HEK293 (cell line): ENCODE data around the gene MRPS22.

Experiments used
- CTCF ChIA-PET: fragments of 350-600 bp; formaldehyde crosslinking; extraction: SDS; loops from one replicate; lab custom pipeline; 2021; ENCODE audit warnings: antibody characterized with exemption; lab: Yijun Ruan, JAX
- POLR2A ChIA-PET: fragments of 300-600 bp; formaldehyde crosslinking; extraction: SDS; loops from one replicate; lab custom pipeline; 2020; ENCODE audit warnings: antibody characterized with exemption, inconsistent platforms; lab: Yijun Ruan, JAX
- H3K27ac ChIP-seq: fragments of 200-500 bp; sonication (Bioruptor generic); 2 replicates; pipeline ENCODE4 v1.5.1; 2014; ENCODE audit warnings: low read depth, low read length, control low read depth, inconsistent platforms; ENCODE audit errors: extremely low read depth
- H3K36me3 ChIP-seq, 2 experiments: fragments of 200-500 bp in 1 of 2; sonication (Bioruptor generic) in 1 of 2; 1 replicate in 1 of 2; 2 replicates in 1 of 2; pipeline ENCODE4 v1.5.1; 2014 to 2017; ENCODE audit warnings: inconsistent platforms in 2 of 2, low read length in 2 of 2; ENCODE audit not compliant: control insufficient read depth in 2 of 2, insufficient read depth in 1 of 2
- H3K4me1 ChIP-seq: fragments of 200-500 bp; sonication (Bioruptor generic); 2 replicates; pipeline ENCODE4 v1.5.1; 2014; ENCODE audit warnings: mild to moderate bottlenecking, low read length, inconsistent platforms; ENCODE audit not compliant: control insufficient read depth, insufficient read depth
- H3K4me3 ChIP-seq: 2 replicates; pipeline ENCODE4 v1.5.1; 2011; ENCODE audit warnings: low read depth, mild to moderate bottlenecking, control low read depth, low read length, moderate library complexity
- H3K9me3 ChIP-seq: fragments of 200-500 bp; sonication (Bioruptor generic); 2 replicates; pipeline ENCODE4 v1.5.1; 2014; ENCODE audit warnings: low read depth, low read length, inconsistent platforms; ENCODE audit not compliant: control insufficient read depth, insufficient read depth
- KLF16 ChIP-seq: fragments of 450-650 bp; formaldehyde crosslinking; IDR thresholded peaks from 2 replicates; pipeline ENCODE4 v1.5.1; 2017; ENCODE audit warnings: missing biosample characterization, missing genetic modification characterization
- KLF7 ChIP-seq: fragments of 450-650 bp; formaldehyde crosslinking; IDR thresholded peaks from 2 replicates; pipeline ENCODE4 v1.5.1; 2016; ENCODE audit warnings: missing biosample characterization, missing genetic modification characterization, borderline replicate concordance
- KLF9 ChIP-seq: fragments of 450-650 bp; formaldehyde crosslinking; IDR thresholded peaks from 2 replicates; pipeline ENCODE4 v1.5.1; 2016; ENCODE audit warnings: missing biosample characterization, missing genetic modification characterization, low read depth
- RBAK ChIP-seq: fragments of 450-650 bp; formaldehyde crosslinking; IDR thresholded peaks from 2 replicates; pipeline ENCODE4 v1.5.1; 2016; ENCODE audit warnings: missing biosample characterization, missing genetic modification characterization
- SALL2 ChIP-seq: fragments of 450-650 bp; formaldehyde crosslinking; IDR thresholded peaks from 2 replicates; pipeline ENCODE4 v1.5.0; 2017; ENCODE audit warnings: missing biosample characterization, mild to moderate bottlenecking, missing genetic modification characterization, borderline replicate concordance
- SETDB1 ChIP-seq: IDR thresholded peaks from one replicate; pipeline ENCODE4 v1.6.1; 2017; ENCODE audit warnings: mild to moderate bottlenecking, low read length, moderate library complexity, mixed read lengths; ENCODE audit not compliant: insufficient read length
- TRIM28 ChIP-seq: IDR thresholded peaks from 2 replicates; pipeline ENCODE4 v1.6.1; 2011; ENCODE audit warnings: low read length, control low read depth, borderline replicate concordance
- ZBTB1 ChIP-seq: fragments of 450-650 bp; formaldehyde crosslinking; IDR thresholded peaks from 2 replicates; pipeline ENCODE4 v1.5.1; 2016; ENCODE audit warnings: missing biosample characterization, missing genetic modification characterization
- ZNF416 ChIP-seq: fragments of 450-650 bp; formaldehyde crosslinking; IDR thresholded peaks from 2 replicates; pipeline ENCODE4 v1.5.1; 2016; ENCODE audit warnings: missing biosample characterization, missing genetic modification characterization
- ZNF423 ChIP-seq: fragments of 450-650 bp; formaldehyde crosslinking; IDR thresholded peaks from 2 replicates; pipeline ENCODE4 v1.5.1; 2016; ENCODE audit warnings: missing biosample characterization, missing genetic modification characterization
- ZNF48 ChIP-seq: fragments of 450-650 bp; formaldehyde crosslinking; IDR thresholded peaks from 2 replicates; pipeline ENCODE4 v1.5.1; 2016; ENCODE audit warnings: missing biosample characterization, missing genetic modification characterization
- ZNF555 ChIP-seq: fragments of 450-650 bp; formaldehyde crosslinking; conservative IDR thresholded peaks from 2 replicates; pipeline ENCODE4 v1.5.1; 2017; ENCODE audit warnings: missing biosample characterization, mild to moderate bottlenecking, missing genetic modification characterization, inconsistent platforms
- ZNF571 ChIP-seq: fragments of 450-650 bp; formaldehyde crosslinking; IDR thresholded peaks from 2 replicates; pipeline ENCODE4 v1.5.0; 2017; ENCODE audit warnings: missing biosample characterization, missing genetic modification characterization
- ZNF600 ChIP-seq: fragments of 450-650 bp; formaldehyde crosslinking; IDR thresholded peaks from 2 replicates; pipeline ENCODE4 v1.5.1; 2016; ENCODE audit warnings: missing biosample characterization, missing genetic modification characterization
- ZNF792 ChIP-seq: fragments of 450-650 bp; formaldehyde crosslinking; IDR thresholded peaks from 2 replicates; pipeline ENCODE4 v1.5.1; 2016; ENCODE audit warnings: missing biosample characterization, missing genetic modification characterization
- ZXDB ChIP-seq: fragments of 450-650 bp; formaldehyde crosslinking; IDR thresholded peaks from 2 replicates; pipeline ENCODE4 v1.5.1; 2016; ENCODE audit warnings: missing biosample characterization, missing genetic modification characterization
- TF ChIP-seq, protein P1 (sequence below): fragments of 450-650 bp; IDR thresholded peaks from 2 replicates; pipeline ENCODE4 v1.5.1; 2018; ENCODE audit warnings: missing biosample characterization, missing genetic modification characterization
- TF ChIP-seq, protein P2 (sequence below): fragments of 450-650 bp; IDR thresholded peaks from 2 replicates; pipeline ENCODE4 v1.5.1; 2018; ENCODE audit warnings: missing biosample characterization, mild to moderate bottlenecking, missing genetic modification characterization
- TF ChIP-seq, protein P3 (sequence below): fragments of 450-650 bp; formaldehyde crosslinking; IDR thresholded peaks from 2 replicates; pipeline ENCODE4 v1.5.1; 2016; ENCODE audit warnings: missing biosample characterization, missing genetic modification characterization, borderline replicate concordance
- TF ChIP-seq, protein P4 (sequence below): fragments of 450-650 bp; formaldehyde crosslinking; IDR thresholded peaks from 2 replicates; pipeline ENCODE4 v1.5.1; 2017; ENCODE audit warnings: missing biosample characterization, missing genetic modification characterization
- TF ChIP-seq, protein P5 (sequence below): fragments of 450-650 bp; formaldehyde crosslinking; IDR thresholded peaks from 2 replicates; pipeline ENCODE4 v1.5.1; 2016; ENCODE audit warnings: missing biosample characterization, missing genetic modification characterization
- TF ChIP-seq, protein P6 (sequence below): fragments of 450-650 bp; formaldehyde crosslinking; IDR thresholded peaks from 2 replicates; pipeline ENCODE4 v1.5.1; 2016; ENCODE audit warnings: missing biosample characterization, missing genetic modification characterization

The MRPS22 gene

DNA sequence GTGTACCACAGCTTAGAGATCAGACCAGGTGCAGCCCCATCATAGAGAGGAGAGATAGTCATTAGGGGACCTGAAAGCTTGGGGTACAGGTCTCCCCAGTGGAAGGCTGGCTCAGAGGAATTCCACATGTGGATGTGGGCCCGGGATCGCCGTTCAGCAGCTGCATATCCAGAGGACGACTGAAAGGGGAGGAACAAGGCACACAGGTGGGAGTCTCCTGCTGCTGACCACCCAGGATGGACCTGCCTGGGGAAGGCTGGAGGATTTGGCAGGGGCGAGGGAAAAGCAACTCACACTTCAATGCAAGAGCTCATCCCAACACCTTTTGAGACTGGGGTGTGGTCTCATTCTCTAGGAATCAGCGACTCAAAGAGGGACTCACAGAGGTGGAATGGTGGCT lies 25.0 kb upstream of the MRPS22 start:
- Histone ChIP-seq H3K27ac (no peak overlapping the region), H3K4me1 (no peaks in the 10 kb centered on the region), H3K4me3 (no peak overlapping the region), H3K9me3 (no peaks in the 10 kb centered on the region), H3K36me3 (no peaks in the 10 kb centered on the region)
- ChIA-PET CTCF (interaction anchor here (1.0 to 2.4 kb wide), 6 partner anchors 10 to 383 kb away, joined by 3 to 10 read pairs (median 5); no protein-coding TSS in a partner anchor), POLR2A (no interaction called here)
- TF ChIP-seq ZXDB (tag by site-specific recombination) = no peak
- TF ChIP-seq ZNF555 (tag by site-specific recombination) = no peak
- TF ChIP-seq ZNF416 = no peak
- TF ChIP-seq ZNF600 (tag by site-specific recombination) = no peak
- TF ChIP-seq KLF9 = no peak
- TF ChIP-seq SALL2 (tag by site-specific recombination) = no peak
- TF ChIP-seq SETDB1 = no peak
- TF ChIP-seq, protein P1, sequence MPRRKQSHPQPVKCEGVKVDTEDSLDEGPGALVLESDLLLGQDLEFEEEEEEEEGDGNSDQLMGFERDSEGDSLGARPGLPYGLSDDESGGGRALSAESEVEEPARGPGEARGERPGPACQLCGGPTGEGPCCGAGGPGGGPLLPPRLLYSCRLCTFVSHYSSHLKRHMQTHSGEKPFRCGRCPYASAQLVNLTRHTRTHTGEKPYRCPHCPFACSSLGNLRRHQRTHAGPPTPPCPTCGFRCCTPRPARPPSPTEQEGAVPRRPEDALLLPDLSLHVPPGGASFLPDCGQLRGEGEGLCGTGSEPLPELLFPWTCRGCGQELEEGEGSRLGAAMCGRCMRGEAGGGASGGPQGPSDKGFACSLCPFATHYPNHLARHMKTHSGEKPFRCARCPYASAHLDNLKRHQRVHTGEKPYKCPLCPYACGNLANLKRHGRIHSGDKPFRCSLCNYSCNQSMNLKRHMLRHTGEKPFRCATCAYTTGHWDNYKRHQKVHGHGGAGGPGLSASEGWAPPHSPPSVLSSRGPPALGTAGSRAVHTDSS (tag by site-specific recombination) = no peak
- TF ChIP-seq, protein P2, sequence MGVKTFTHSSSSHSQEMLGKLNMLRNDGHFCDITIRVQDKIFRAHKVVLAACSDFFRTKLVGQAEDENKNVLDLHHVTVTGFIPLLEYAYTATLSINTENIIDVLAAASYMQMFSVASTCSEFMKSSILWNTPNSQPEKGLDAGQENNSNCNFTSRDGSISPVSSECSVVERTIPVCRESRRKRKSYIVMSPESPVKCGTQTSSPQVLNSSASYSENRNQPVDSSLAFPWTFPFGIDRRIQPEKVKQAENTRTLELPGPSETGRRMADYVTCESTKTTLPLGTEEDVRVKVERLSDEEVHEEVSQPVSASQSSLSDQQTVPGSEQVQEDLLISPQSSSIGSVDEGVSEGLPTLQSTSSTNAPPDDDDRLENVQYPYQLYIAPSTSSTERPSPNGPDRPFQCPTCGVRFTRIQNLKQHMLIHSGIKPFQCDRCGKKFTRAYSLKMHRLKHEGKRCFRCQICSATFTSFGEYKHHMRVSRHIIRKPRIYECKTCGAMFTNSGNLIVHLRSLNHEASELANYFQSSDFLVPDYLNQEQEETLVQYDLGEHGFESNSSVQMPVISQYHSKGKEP = no peak
- TF ChIP-seq, protein P3, sequence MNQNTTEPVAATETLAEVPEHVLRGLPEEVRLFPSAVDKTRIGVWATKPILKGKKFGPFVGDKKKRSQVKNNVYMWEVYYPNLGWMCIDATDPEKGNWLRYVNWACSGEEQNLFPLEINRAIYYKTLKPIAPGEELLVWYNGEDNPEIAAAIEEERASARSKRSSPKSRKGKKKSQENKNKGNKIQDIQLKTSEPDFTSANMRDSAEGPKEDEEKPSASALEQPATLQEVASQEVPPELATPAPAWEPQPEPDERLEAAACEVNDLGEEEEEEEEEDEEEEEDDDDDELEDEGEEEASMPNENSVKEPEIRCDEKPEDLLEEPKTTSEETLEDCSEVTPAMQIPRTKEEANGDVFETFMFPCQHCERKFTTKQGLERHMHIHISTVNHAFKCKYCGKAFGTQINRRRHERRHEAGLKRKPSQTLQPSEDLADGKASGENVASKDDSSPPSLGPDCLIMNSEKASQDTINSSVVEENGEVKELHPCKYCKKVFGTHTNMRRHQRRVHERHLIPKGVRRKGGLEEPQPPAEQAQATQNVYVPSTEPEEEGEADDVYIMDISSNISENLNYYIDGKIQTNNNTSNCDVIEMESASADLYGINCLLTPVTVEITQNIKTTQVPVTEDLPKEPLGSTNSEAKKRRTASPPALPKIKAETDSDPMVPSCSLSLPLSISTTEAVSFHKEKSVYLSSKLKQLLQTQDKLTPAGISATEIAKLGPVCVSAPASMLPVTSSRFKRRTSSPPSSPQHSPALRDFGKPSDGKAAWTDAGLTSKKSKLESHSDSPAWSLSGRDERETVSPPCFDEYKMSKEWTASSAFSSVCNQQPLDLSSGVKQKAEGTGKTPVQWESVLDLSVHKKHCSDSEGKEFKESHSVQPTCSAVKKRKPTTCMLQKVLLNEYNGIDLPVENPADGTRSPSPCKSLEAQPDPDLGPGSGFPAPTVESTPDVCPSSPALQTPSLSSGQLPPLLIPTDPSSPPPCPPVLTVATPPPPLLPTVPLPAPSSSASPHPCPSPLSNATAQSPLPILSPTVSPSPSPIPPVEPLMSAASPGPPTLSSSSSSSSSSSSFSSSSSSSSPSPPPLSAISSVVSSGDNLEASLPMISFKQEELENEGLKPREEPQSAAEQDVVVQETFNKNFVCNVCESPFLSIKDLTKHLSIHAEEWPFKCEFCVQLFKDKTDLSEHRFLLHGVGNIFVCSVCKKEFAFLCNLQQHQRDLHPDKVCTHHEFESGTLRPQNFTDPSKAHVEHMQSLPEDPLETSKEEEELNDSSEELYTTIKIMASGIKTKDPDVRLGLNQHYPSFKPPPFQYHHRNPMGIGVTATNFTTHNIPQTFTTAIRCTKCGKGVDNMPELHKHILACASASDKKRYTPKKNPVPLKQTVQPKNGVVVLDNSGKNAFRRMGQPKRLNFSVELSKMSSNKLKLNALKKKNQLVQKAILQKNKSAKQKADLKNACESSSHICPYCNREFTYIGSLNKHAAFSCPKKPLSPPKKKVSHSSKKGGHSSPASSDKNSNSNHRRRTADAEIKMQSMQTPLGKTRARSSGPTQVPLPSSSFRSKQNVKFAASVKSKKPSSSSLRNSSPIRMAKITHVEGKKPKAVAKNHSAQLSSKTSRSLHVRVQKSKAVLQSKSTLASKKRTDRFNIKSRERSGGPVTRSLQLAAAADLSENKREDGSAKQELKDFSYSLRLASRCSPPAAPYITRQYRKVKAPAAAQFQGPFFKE (tag by site-specific recombination) = no peak
- no peak for TF ChIP-seq TRIM28
- no peak for TF ChIP-seq ZNF423 (tag by site-specific recombination)
- TF ChIP-seq KLF16 = no peak
- no peak for TF ChIP-seq RBAK (tag by site-specific recombination)

DNA sequence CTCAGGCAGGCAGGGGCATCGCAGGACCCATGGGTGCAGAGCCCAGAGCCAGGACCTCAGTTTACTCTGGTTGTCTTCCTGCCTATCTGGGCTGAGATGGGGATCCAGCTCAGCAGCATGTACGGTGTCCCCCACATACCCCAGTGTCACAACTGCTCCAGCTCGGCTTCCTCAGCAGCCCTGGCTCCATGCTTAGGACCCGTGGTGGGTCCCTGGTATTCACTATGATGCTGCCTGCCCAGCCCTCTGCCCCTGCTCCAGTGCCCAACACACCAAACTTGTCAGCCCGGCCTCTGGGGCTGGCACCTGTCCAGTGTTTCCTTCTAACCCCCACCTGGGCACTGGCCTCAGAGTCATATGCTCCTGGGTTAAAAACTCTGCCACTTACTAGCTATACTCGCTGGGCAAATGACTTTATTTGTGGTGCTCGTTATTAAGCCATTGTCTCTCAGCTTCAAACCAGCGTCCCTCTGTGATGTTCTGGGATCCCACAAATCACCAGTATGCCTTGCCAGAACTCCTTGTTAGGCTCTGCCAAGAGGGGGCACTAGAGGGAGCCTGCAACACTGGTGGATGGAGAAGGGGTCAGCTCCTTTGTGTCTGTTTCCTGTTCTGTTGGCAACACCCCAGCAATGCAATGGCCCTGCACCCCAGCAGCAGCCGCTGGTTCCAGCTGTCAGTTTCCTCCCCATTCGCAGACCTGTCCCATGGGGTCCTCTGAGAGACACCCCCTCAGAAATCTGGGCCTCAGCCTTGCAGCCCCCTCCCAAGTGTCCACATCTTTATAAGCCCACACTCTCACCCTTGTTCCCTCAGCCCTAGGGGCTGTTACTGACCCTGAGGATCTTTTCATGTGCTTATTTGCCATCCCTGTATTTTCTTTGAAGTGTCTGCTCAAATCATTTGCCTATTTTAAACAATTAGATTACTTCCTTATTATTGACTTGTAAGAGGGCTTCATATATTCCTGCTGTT lies 24.1 kb upstream of the MRPS22 start:
- H3K4me3 ChIP-seq = no peak overlapping the region
- POLR2A ChIA-PET = no interaction called here
- H3K27ac ChIP-seq = no peak overlapping the region
- CTCF ChIA-PET = interaction anchor here (0.5 to 2.4 kb wide), 13 partner anchors 9 to 1602 kb away, joined by 3 to 10 read pairs (median 3); no protein-coding TSS in a partner anchor
- H3K9me3 ChIP-seq = no peaks in the 10 kb centered on the region
- H3K4me1 ChIP-seq = no peaks in the 10 kb centered on the region
- no peaks in the 10 kb centered on the region for H3K36me3 ChIP-seq
- TF ChIP-seq ZNF792 (tag by site-specific recombination) (no peak), ZNF48 (tag by site-specific recombination) (no peak), ZBTB1 (no peak), ZNF571 (no peak), KLF7 (tag by site-specific recombination) (no peak)
- TF ChIP-seq, protein P4, sequence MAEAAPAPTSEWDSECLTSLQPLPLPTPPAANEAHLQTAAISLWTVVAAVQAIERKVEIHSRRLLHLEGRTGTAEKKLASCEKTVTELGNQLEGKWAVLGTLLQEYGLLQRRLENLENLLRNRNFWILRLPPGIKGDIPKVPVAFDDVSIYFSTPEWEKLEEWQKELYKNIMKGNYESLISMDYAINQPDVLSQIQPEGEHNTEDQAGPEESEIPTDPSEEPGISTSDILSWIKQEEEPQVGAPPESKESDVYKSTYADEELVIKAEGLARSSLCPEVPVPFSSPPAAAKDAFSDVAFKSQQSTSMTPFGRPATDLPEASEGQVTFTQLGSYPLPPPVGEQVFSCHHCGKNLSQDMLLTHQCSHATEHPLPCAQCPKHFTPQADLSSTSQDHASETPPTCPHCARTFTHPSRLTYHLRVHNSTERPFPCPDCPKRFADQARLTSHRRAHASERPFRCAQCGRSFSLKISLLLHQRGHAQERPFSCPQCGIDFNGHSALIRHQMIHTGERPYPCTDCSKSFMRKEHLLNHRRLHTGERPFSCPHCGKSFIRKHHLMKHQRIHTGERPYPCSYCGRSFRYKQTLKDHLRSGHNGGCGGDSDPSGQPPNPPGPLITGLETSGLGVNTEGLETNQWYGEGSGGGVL (tag by site-specific recombination) = no peak
- TF ChIP-seq, protein P5, sequence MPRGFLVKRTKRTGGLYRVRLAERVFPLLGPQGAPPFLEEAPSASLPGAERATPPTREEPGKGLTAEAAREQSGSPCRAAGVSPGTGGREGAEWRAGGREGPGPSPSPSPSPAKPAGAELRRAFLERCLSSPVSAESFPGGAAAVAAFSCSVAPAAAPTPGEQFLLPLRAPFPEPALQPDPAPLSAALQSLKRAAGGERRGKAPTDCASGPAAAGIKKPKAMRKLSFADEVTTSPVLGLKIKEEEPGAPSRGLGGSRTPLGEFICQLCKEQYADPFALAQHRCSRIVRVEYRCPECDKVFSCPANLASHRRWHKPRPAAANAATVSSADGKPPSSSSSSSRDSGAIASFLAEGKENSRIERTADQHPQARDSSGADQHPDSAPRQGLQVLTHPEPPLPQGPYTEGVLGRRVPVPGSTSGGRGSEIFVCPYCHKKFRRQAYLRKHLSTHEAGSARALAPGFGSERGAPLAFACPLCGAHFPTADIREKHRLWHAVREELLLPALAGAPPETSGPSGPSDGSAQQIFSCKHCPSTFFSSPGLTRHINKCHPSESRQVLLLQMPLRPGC (tag by site-specific recombination) = no peak
- TF ChIP-seq, protein P6, sequence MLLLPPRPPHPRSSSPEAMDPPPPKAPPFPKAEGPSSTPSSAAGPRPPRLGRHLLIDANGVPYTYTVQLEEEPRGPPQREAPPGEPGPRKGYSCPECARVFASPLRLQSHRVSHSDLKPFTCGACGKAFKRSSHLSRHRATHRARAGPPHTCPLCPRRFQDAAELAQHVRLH (tag by site-specific recombination) = no peak
